PC-3 (cell line): ENCODE results near the gene SPSB1. TPM values are rescaled to one million over a fixed set of nuclear protein-coding genes. Genes with fewer than 3 reads are reported as not detected.
A peak's percentile ranks its signal among the peaks of the same experiment; 100 is the strongest.

ENCODE experiments used
- ATAC-seq: fragments of 200-7000 bp; cut with Tn5 transposase; 2 replicates; pipeline ENCODE4 v1.9.1; 2020; ENCODE audit warnings: mild to moderate bottlenecking, moderate library complexity
- BruUV-seq: library from RNA; stranded (reverse); fragments of 400-500 nt; replicated peaks from 2 replicates; lab custom pipeline; 2021; lab: Mats Ljungman, UMichigan
- CTCF ChIA-PET: fragments of 300-600 bp; sonication (Branson Sonifier 250); formaldehyde crosslinking; loops from one replicate; lab custom pipeline; 2022; ENCODE audit warnings: antibody characterized with exemption; lab: Charles Lee
- POLR2A ChIA-PET: fragments of 300-600 bp; sonication (Branson Sonifier 250); formaldehyde crosslinking; loops from one replicate; lab custom pipeline; 2022; ENCODE audit warnings: antibody characterized with exemption; ENCODE audit not compliant: unreplicated experiment; lab: Charles Lee
- DNase-seq: peaks from one replicate; pipeline ENCODE4 v3.0.0-alpha.2; 2015
- H2AFZ ChIP-seq: fragments of 300-600 bp; sonication (generic); 2 replicates; pipeline ENCODE4 v1.6.0; 2016; ENCODE audit warnings: antibody characterized with exemption, low read length
- H3F3A ChIP-seq: fragments of 300-600 bp; sonication (generic); one replicate; pipeline ENCODE4 v1.6.0; 2017; ENCODE audit warnings: antibody characterized with exemption, low read length, control low read depth, mild to moderate bottlenecking; ENCODE audit not compliant: unreplicated experiment
- H3K27ac ChIP-seq: fragments of 300-600 bp; sonication (generic); 2 replicates; pipeline ENCODE4 v1.5.1; 2016; ENCODE audit warnings: mild to moderate bottlenecking, low read length
- H3K27me3 ChIP-seq: fragments of 300-600 bp; sonication (generic); 2 replicates; pipeline ENCODE4 v1.6.1; 2016; ENCODE audit warnings: low read length, mixed read lengths
- H3K36me3 ChIP-seq: fragments of 300-600 bp; sonication (generic); 2 replicates; pipeline ENCODE4 v1.6.1; 2016; ENCODE audit warnings: low read depth, mixed run types, low read length, mixed read lengths
- H3K4me1 ChIP-seq: fragments of 300-600 bp; sonication (generic); 2 replicates; pipeline ENCODE4 v1.5.1; 2016; ENCODE audit warnings: low read length; ENCODE audit not compliant: insufficient read depth
- H3K4me2 ChIP-seq: fragments of 300-600 bp; sonication (generic); 2 replicates; pipeline ENCODE4 v1.6.0; 2016; ENCODE audit warnings: low read length
- H3K4me3 ChIP-seq: fragments of 300-600 bp; sonication (generic); 2 replicates; pipeline ENCODE4 v1.5.1; 2016; ENCODE audit warnings: mild to moderate bottlenecking, low read length, mixed read lengths
- H3K79me2 ChIP-seq: fragments of 300-600 bp; sonication (generic); 2 replicates; pipeline ENCODE4 v1.6.1; 2017; ENCODE audit warnings: low read length, mixed read lengths
- H3K9ac ChIP-seq: fragments of 300-600 bp; sonication (generic); 2 replicates; pipeline ENCODE4 v1.6.0; 2016; ENCODE audit warnings: mild to moderate bottlenecking, low read length
- H3K9me2 ChIP-seq: fragments of 300-600 bp; sonication (generic); replicated peaks from 2 replicates; pipeline ENCODE4 v1.6.1; 2016; ENCODE audit warnings: mixed run types, low read length, mixed read lengths
- H3K9me3 ChIP-seq: fragments of 300-600 bp; sonication (generic); 2 replicates; pipeline ENCODE4 v1.6.1; 2016; ENCODE audit warnings: low read length, mixed read lengths
- H4K20me1 ChIP-seq: fragments of 300-600 bp; sonication (generic); 2 replicates; pipeline ENCODE4 v1.6.1; 2016; ENCODE audit warnings: low read length, mixed read lengths
- EZH2 ChIP-seq: fragments of 300-600 bp; sonication (generic); IDR thresholded peaks from one replicate; pipeline ENCODE4 v1.6.1; 2017; ENCODE audit warnings: antibody characterized with exemption, mild to moderate bottlenecking, low read length; ENCODE audit not compliant: unreplicated experiment
- EZH2phosphoT487 ChIP-seq: fragments of 300-600 bp; sonication (generic); IDR thresholded peaks from 2 replicates; pipeline ENCODE4 v1.6.1; 2018; ENCODE audit warnings: mild to moderate bottlenecking, antibody characterized with exemption, low read length, borderline replicate concordance
- intact Hi-C: fragments of 100-400 bp; cut with micrococcal nuclease; formaldehyde crosslinking; loops from 2 replicates; pipeline ENCODE4 v1.9.0; 2023
- total RNA-seq: library from RNA; depleted of rRNA; stranded (reverse); fragments of >200 nt; gene quantifications from 2 replicates; pipeline ENCODE4 v1.2.3, GENCODE V29; 2014
- TF ChIP-seq, protein P1 (sequence below): fragments of 300-600 bp; sonication (generic); conservative IDR thresholded peaks from 2 replicates; pipeline ENCODE4 v1.5.1; 2017; ENCODE audit warnings: antibody characterized with exemption, low read depth, mild to moderate bottlenecking, low read length

Gene SPSB1
- total RNA-seq, 1 experiment from 2014 or later, result 18.1 TPM

DNA sequence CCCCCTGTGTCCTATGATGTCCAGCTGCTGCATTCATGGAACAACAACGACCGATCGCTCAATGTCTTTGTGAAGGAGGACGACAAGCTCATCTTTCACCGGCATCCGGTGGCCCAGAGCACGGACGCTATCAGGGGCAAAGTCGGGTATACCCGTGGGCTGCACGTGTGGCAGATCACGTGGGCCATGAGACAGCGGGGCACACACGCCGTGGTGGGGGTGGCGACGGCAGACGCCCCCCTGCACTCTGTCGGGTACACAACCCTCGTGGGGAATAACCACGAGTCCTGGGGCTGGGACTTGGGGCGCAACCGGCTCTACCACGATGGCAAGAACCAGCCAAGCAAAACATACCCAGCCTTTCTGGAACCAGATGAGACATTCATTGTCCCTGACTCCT lies 63.3 kb downstream of the SPSB1 start:
- intact Hi-C loops, result no loop called here
- no peak for TF ChIP-seq EZH2phosphoT487
- TF ChIP-seq, protein P1, sequence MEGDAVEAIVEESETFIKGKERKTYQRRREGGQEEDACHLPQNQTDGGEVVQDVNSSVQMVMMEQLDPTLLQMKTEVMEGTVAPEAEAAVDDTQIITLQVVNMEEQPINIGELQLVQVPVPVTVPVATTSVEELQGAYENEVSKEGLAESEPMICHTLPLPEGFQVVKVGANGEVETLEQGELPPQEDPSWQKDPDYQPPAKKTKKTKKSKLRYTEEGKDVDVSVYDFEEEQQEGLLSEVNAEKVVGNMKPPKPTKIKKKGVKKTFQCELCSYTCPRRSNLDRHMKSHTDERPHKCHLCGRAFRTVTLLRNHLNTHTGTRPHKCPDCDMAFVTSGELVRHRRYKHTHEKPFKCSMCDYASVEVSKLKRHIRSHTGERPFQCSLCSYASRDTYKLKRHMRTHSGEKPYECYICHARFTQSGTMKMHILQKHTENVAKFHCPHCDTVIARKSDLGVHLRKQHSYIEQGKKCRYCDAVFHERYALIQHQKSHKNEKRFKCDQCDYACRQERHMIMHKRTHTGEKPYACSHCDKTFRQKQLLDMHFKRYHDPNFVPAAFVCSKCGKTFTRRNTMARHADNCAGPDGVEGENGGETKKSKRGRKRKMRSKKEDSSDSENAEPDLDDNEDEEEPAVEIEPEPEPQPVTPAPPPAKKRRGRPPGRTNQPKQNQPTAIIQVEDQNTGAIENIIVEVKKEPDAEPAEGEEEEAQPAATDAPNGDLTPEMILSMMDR, result no peak
- ChIA-PET CTCF (no interaction called here), POLR2A (no interaction called here)
- Histone ChIP-seq H3K9me3 (no peaks in the 10 kb centered on the region), H3F3A (no peaks in the 10 kb centered on the region), H3K27ac (no peak overlapping the region), H3K4me1 (peaks cover 9% of the 10 kb centered on the region), H3K4me2 (no peak overlapping the region), H2AFZ (no peak overlapping the region), H3K36me3 (peaks cover 13% of the 10 kb centered on the region), H3K9me2 (no peaks in the 10 kb centered on the region), H3K4me3 (no peak overlapping the region), H3K9ac (no peak overlapping the region), H4K20me1 (peaks cover 13% of the 10 kb centered on the region; the same call in 1 of the 2 replicates), H3K79me2 (peaks cover 40% of the 10 kb centered on the region), H3K27me3 (no peaks in the 10 kb centered on the region)
- no peak for DNase-seq
- BruUV-seq, result TSS peak; percentile 46
- ATAC-seq, result no peak

DNA sequence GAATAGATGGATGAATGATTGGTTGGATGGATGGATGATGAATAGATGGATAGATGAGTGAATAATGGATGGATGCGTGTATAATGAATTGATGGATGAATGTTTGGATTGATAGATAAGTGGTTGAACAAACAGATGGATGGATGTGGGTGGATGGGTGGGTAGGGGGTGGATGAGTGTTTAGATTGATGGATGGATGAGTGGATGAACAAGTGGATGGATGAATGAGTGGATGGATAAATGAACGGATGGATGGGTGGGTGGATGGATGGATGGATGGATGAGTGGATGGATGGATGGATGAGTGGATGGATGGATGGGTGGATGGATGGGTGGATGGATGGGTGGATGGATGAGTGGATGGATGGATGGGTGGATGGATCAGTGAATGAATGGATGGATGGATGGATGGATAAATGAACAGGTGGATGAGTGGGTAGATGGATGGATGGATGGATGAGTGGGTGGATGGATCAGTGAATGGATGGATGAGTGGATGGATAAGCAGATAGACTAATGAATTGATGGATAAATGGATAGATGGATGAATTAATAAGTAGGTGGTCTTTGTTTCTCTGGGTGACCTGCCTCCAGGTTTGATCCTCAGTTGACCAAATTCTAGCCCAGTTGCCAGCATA lies 64.3 kb downstream of the SPSB1 start:
- no peak overlapping the region for H3K4me3 ChIP-seq
- POLR2A ChIA-PET, result no interaction called here
- no peak overlapping the region for H2AFZ ChIP-seq
- no peaks in the 10 kb centered on the region for H3K27me3 ChIP-seq
- H3K9me2 ChIP-seq, result no peaks in the 10 kb centered on the region
- no peaks in the 10 kb centered on the region for H3K4me1 ChIP-seq
- no peak overlapping the region for H3K9ac ChIP-seq
- H3F3A ChIP-seq, result no peaks in the 10 kb centered on the region
- H3K4me2 ChIP-seq, result no peak overlapping the region
- CTCF ChIA-PET, result no interaction called here
- H3K9me3 ChIP-seq, result no peaks in the 10 kb centered on the region
- TF ChIP-seq EZH2phosphoT487, result no peak
- TF ChIP-seq, protein P1, result no peak
- TF ChIP-seq EZH2, result no peak
- intact Hi-C loops, result no loop called here
- H3K79me2 ChIP-seq, result peaks cover 37% of the 10 kb centered on the region
- DNase-seq (no peak), ATAC-seq (no peak)
- peaks cover 9% of the 10 kb centered on the region; the same call in 1 of the 2 replicates for H4K20me1 ChIP-seq
- H3K27ac ChIP-seq, result no peak overlapping the region
- H3K36me3 ChIP-seq, result peaks cover 13% of the 10 kb centered on the region
- no TSS peak for BruUV-seq

DNA sequence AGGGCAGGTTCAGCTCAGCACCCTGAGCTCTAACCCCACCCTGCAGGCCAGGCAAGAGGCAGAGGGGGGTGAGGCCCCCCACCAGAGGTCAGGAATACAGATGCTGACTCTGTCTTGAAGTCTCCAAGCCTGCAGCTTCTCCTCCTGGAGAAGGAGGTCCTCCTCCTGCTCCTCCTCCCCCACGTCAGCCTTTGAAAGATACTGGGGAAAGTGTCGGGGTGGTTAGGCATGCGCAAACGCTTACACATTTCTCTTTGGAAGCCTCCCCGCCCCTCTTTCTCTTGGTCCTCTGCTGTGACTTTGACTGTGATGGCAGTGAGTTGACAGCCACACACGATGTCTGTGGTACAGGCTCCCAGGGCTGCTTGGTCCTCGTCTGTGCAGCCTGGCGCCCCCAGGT lies 65.3 kb downstream of the SPSB1 start:
- no peaks in the 10 kb centered on the region for H3K9me3 ChIP-seq
- peaks cover 13% of the 10 kb centered on the region for H3K36me3 ChIP-seq
- intact Hi-C loops, result no loop called here
- H3K4me1 ChIP-seq, result no peaks in the 10 kb centered on the region
- H3F3A ChIP-seq, result no peaks in the 10 kb centered on the region
- no peaks in the 10 kb centered on the region for H3K27me3 ChIP-seq
- no peak for DNase-seq
- no peak overlapping the region for H3K27ac ChIP-seq
- H3K79me2 ChIP-seq, result 0 out of 2 replicates have a peak, but pooled peaks cover 38% of the 10 kb centered on the region
- no peak overlapping the region for H3K4me2 ChIP-seq
- no peak overlapping the region for H3K4me3 ChIP-seq
- H4K20me1 ChIP-seq, result peaks cover 9% of the 10 kb centered on the region; the same call in 1 of the 2 replicates
- ATAC-seq, result no peak
- no peak overlapping the region for H2AFZ ChIP-seq
- CTCF ChIA-PET, result no interaction called here
- BruUV-seq, result no TSS peak
- TF ChIP-seq EZH2phosphoT487 (no peak), EZH2 (no peak)
- TF ChIP-seq, protein P1, result no peak
- POLR2A ChIA-PET, result no interaction called here
- no peaks in the 10 kb centered on the region for H3K9me2 ChIP-seq
- H3K9ac ChIP-seq, result no peak overlapping the region
